ENCODE results near the gene TLCD3A. TPM values are rescaled to one million over a fixed set of nuclear protein-coding genes. Genes with fewer than 3 reads are reported as not detected.

TLCD3A gene
- total and polyA plus RNA-seq, 8 donors: 14.5 to 40.9 (median 34.3) TPM

- Histone ChIP-seq H3K4me1 (no peaks in the 10 kb centered on the region), H3K4me3 (no peak overlapping the region), H3K9me3 (no peaks in the 10 kb centered on the region), H3K27me3 (no peaks in the 10 kb centered on the region), H3K27ac (no peak overlapping the region), H3K36me3 (peaks cover 4 to 93% of the 10 kb centered on the region in 2 donors)
- DNase-seq (no peak), ATAC-seq (no peak)
- TF ChIP-seq CTCF (IDR thresholded peaks at IDR 0.05): no peak
- intact Hi-C loops (cut with DNase I): no loop called here
Observed at GRCh38 chr17:773016-773415, 40.6 kb downstream of the TLCD3A start.

- intact Hi-C loops (cut with DNase I): no loop called here
- peaks cover 4 to 100% of the 10 kb centered on the region in 2 donors for H3K36me3 ChIP-seq
- no peaks in the 10 kb centered on the region for H3K4me1 ChIP-seq
- TF ChIP-seq CTCF (IDR thresholded peaks at IDR 0.05): no peak
- no peak for DNase-seq
- no peak overlapping the region for H3K27ac ChIP-seq
- no peak for ATAC-seq
- H3K27me3 ChIP-seq: no peaks in the 10 kb centered on the region
- H3K9me3 ChIP-seq: no peaks in the 10 kb centered on the region
- no peak overlapping the region for H3K4me3 ChIP-seq
Observed at GRCh38 chr17:773467-774312, 41.3 kb downstream of the TLCD3A start.

GRCh38 chr17:774313-774584 lies 41.9 kb downstream of the TLCD3A start:
- ATAC-seq (no peak), DNase-seq (no peak)
- no peaks in the 10 kb centered on the region for H3K4me1 ChIP-seq
- H3K9me3 ChIP-seq: no peaks in the 10 kb centered on the region
- no peaks in the 10 kb centered on the region for H3K27me3 ChIP-seq
- no peak overlapping the region for H3K4me3 ChIP-seq
- no peak for TF ChIP-seq CTCF (IDR thresholded peaks at IDR 0.05)
- H3K36me3 ChIP-seq: peaks cover 4 to 96% of the 10 kb centered on the region in 2 donors
- no peak overlapping the region for H3K27ac ChIP-seq
- intact Hi-C loops (cut with DNase I): no loop called here

GRCh38 chr17:778096-778495 lies 45.7 kb downstream of the TLCD3A start:
- intact Hi-C loops (cut with DNase I): no loop called here
- no peak for TF ChIP-seq CTCF (IDR thresholded peaks at IDR 0.05)

GRCh38 chr17:781805-782731 lies 49.7 kb downstream of the TLCD3A start, which contains the start of the genes GLOD4 and MRM3:
Gene GLOD4 (minus strand): TSS chr17:782280. CDS start chr17:782255, 25 bp downstream.
Gene MRM3 (plus strand): TSS chr17:782353. CDS start chr17:782379, 26 bp downstream.
- intact Hi-C loops (cut with DNase I): no loop called here
- H3K36me3 ChIP-seq: peaks cover 0 to 37% of the 10 kb centered on the region in 2 donors
- TF ChIP-seq CTCF (IDR thresholded peaks at IDR 0.05): no peak
- H3K27me3 ChIP-seq: no peaks in the 10 kb centered on the region
- no peaks in the 10 kb centered on the region for H3K9me3 ChIP-seq
- peak within 1 kb of the TSS; percentile 65 to 97 for H3K4me3 ChIP-seq
- peaks cover 8 to 35% of the 10 kb centered on the region in 2 donors for H3K4me1 ChIP-seq
- H3K27ac ChIP-seq: peak within 1 kb of the TSS; percentile 66 to 84
- peak; percentile 97 for ATAC-seq
- DNase-seq: peak; percentile 90 to 98 (median 94)

More at GRCh38 chr17:778096-778495, 45.7 kb downstream of the TLCD3A start:
- Histone ChIP-seq H3K4me1 (peaks cover 7 to 17% of the 10 kb centered on the region in 2 donors), H3K9me3 (no peaks in the 10 kb centered on the region), H3K27me3 (no peaks in the 10 kb centered on the region), H3K4me3 (no peak overlapping the region), H3K36me3 (peaks cover 0 to 58% of the 10 kb centered on the region in 2 donors), H3K27ac (no peak overlapping the region)
- no peak for DNase-seq
- no peak for ATAC-seq
